ENCODE measurements around the gene SLC26A11.
A peak's percentile ranks its signal among the peaks of the same experiment; 100 is the strongest.

Gene SLC26A11

GRCh38 chr17:80257716-80258213 lies 37.5 kb downstream of the SLC26A11 start:
- TF ChIP-seq ZFX (IDR thresholded peaks at IDR 0.05; ENCODE audit: borderline replicate concordance) = no peak
- TF ChIP-seq CTCF (IDR thresholded peaks at IDR 0.05) = no peak
- H3K27ac ChIP-seq = peak overlapping the region; percentile 83

- peak overlapping the region; percentile 83 for H3K27ac ChIP-seq
Observed at GRCh38 chr17:80258296-80258695, 38.1 kb downstream of the SLC26A11 start.

- H3K27ac ChIP-seq = peak overlapping the region; percentile 83
- TF ChIP-seq CTCF (IDR thresholded peaks at IDR 0.05) = no peak
- TF ChIP-seq ZFX (IDR thresholded peaks at IDR 0.05; ENCODE audit: borderline replicate concordance) = no peak
Observed at GRCh38 chr17:80259457-80260068, 39.3 kb downstream of the SLC26A11 start.

GRCh38 chr17:80260069-80260535 lies 39.9 kb downstream of the SLC26A11 start:
- H3K27ac ChIP-seq = peak overlapping the region; percentile 83
- TF ChIP-seq CTCF (IDR thresholded peaks at IDR 0.05) (no peak), ZFX (IDR thresholded peaks at IDR 0.05; ENCODE audit: borderline replicate concordance) (no peak)

GRCh38 chr17:80260791-80261158 lies 40.5 kb downstream of the SLC26A11 start, which contains the start of gene RNF213:
RNF213 (plus strand) TSS chr17:80260852; CDS start chr17:80263682, 2,830 bp downstream.
- H3K27ac ChIP-seq = peak within 1 kb of the TSS; percentile 84
- TF ChIP-seq CTCF (IDR thresholded peaks at IDR 0.05) = no peak
- TF ChIP-seq ZFX (IDR thresholded peaks at IDR 0.05; ENCODE audit: borderline replicate concordance) = no peak

- TF ChIP-seq ZFX (IDR thresholded peaks at IDR 0.05; ENCODE audit: borderline replicate concordance) = no peak
- no peak for TF ChIP-seq CTCF (IDR thresholded peaks at IDR 0.05)
Observed at GRCh38 chr17:80261159-80261894, 41.1 kb downstream of the SLC26A11 start.

GRCh38 chr17:80261895-80262279 lies 41.7 kb downstream of the SLC26A11 start:
- peak overlapping the region; percentile 84 for H3K27ac ChIP-seq
- no peak for TF ChIP-seq CTCF (IDR thresholded peaks at IDR 0.05)
- TF ChIP-seq ZFX (IDR thresholded peaks at IDR 0.05; ENCODE audit: borderline replicate concordance) = no peak

More at GRCh38 chr17:80261159-80261894, 41.1 kb downstream of the SLC26A11 start:
- peak overlapping the region; percentile 84 for H3K27ac ChIP-seq

Data from 22Rv1 (cell line).